GM12864 (cell line): ENCODE data around the gene CPE.

Experiments
- DNase-seq: peaks from one replicate; pipeline ENCODE4 v3.0.0-alpha.2; 2011; ENCODE audit warnings: low read depth
- H3K4me3 ChIP-seq: 2 replicates; pipeline ENCODE4 v1.5.1; 2011; ENCODE audit warnings: mild to moderate bottlenecking, low read depth, low read length, control low read depth
- TF ChIP-seq, protein P1 (sequence below): IDR thresholded peaks from 2 replicates; pipeline ENCODE4 v1.5.1; 2011; ENCODE audit warnings: low read depth, mild to moderate bottlenecking, moderate library complexity, low read length, control low read depth, inconsistent platforms; ENCODE audit errors: missing control alignments

CPE gene

DNA sequence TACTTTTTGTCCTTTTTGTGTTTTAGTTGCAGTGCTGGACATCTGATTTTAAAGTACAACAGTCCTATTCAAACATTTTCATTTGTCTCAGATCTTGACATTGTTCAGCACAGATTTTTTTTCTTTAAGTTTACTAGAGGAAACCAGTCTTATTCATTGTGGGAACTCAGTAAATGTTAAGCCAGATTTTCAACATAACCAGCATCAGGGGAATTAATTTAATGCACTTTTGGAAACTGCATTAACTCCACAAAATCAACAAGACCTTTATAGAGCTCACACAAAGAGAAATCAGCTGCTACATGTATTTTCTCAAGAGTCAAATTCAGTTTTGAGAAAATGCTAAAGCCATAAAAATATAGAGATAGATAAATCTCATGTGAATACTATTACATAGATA lies 9.9 kb downstream of the CPE start:
- H3K4me3 ChIP-seq, result no peak overlapping the region
- no peak for DNase-seq
- TF ChIP-seq, protein P1, sequence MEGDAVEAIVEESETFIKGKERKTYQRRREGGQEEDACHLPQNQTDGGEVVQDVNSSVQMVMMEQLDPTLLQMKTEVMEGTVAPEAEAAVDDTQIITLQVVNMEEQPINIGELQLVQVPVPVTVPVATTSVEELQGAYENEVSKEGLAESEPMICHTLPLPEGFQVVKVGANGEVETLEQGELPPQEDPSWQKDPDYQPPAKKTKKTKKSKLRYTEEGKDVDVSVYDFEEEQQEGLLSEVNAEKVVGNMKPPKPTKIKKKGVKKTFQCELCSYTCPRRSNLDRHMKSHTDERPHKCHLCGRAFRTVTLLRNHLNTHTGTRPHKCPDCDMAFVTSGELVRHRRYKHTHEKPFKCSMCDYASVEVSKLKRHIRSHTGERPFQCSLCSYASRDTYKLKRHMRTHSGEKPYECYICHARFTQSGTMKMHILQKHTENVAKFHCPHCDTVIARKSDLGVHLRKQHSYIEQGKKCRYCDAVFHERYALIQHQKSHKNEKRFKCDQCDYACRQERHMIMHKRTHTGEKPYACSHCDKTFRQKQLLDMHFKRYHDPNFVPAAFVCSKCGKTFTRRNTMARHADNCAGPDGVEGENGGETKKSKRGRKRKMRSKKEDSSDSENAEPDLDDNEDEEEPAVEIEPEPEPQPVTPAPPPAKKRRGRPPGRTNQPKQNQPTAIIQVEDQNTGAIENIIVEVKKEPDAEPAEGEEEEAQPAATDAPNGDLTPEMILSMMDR, result no peak

DNA sequence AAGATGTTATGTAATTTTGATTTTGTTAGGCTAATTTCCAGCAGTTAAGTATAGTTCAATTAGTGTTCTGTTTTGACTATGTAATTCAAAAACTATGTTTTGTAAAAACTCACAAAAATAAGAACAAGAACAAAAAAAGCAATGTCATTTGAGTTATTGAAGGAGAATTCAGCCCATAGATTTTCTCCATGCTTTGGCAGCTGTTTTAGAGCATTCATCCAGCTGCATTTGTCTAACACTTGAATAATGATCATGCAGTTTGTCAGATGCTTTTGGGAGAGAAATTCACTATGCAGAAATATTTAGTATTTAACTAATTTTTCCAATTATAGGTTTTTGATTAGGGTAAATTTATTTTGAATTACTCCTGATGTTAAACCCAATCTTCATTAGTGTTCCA lies 14.2 kb downstream of the CPE start:
- TF ChIP-seq, protein P1, result no peak
- no peak overlapping the region for H3K4me3 ChIP-seq
- DNase-seq, result no peak

- TF ChIP-seq, protein P1, result no peak
- no peak overlapping the region for H3K4me3 ChIP-seq
- no peak for DNase-seq
These were observed 14.9 kb downstream of the CPE start for GRCh38 chr4:165393704-165394103.

- TF ChIP-seq, protein P1, result no peak
- DNase-seq, result no peak
- no peak overlapping the region for H3K4me3 ChIP-seq
These were observed 15.5 kb downstream of the CPE start for GRCh38 chr4:165394275-165394674.

DNA sequence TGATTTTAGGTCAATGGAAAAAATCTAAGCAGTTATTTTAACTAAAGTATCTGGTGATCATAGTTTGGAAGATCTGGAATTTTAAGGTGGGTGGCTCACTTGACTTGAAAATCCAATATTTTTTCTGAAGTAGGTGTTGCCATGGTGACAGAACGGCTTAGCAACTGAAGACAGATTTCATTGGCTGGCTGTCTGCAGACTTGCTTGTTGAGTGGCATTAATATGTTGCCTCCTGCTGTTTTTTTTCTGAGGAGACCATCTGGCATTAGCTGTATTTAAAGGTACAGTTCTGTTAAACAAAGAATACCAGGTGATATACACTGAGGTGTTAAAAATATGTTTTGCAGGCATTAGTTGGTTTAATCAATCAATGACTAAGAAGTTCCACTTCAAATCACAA lies 19.8 kb downstream of the CPE start:
- H3K4me3 ChIP-seq, result no peak overlapping the region
- TF ChIP-seq, protein P1, result no peak
- no peak for DNase-seq

GRCh38 chr4:165402375-165402774 lies 23.6 kb downstream of the CPE start:
- H3K4me3 ChIP-seq, result no peak overlapping the region
- DNase-seq, result no peak
- TF ChIP-seq, protein P1, result no peak

GRCh38 chr4:165403048-165403447 lies 24.2 kb downstream of the CPE start:
- no peak for DNase-seq
- H3K4me3 ChIP-seq, result no peak overlapping the region
- TF ChIP-seq, protein P1, result no peak
